GM19025 (cell line): ENCODE data around the gene CLEC1A.

Source experiments
- ATAC-seq: cut with Tn5 transposase; IDR thresholded peaks from one replicate; pipeline ENCODE4 v1.9.1; 2021; ENCODE audit warnings: mild to moderate bottlenecking, low read depth, moderate library complexity; ENCODE audit not compliant: unreplicated experiment

The CLEC1A gene

DNA sequence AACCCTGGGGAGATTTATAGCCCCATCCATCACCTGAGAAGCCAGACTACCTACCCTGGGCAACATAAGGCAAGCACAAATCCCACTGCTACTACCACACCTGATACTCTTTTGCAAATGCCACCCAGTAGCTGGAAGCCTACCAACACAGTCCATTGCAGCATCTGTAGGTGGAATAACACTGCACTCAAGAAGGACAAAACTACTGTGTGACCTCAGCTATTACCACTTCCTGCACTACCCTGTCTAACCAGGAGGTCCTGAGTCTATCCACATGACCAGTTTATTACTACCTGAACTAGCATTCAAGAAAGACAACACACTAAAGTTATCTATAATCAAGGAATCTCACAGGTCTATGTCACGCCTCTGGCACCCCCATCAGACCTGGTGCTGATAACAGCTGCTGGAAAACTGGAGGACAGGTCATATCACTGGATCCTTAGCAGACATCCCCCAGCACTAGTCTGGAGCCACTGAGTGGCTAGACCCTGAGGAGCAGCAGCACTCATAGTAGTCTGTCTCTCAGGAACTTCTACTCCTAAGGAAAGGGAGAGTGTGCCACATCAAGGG lies 2.9 kb upstream of the CLEC1A start:
- no peak for ATAC-seq

DNA sequence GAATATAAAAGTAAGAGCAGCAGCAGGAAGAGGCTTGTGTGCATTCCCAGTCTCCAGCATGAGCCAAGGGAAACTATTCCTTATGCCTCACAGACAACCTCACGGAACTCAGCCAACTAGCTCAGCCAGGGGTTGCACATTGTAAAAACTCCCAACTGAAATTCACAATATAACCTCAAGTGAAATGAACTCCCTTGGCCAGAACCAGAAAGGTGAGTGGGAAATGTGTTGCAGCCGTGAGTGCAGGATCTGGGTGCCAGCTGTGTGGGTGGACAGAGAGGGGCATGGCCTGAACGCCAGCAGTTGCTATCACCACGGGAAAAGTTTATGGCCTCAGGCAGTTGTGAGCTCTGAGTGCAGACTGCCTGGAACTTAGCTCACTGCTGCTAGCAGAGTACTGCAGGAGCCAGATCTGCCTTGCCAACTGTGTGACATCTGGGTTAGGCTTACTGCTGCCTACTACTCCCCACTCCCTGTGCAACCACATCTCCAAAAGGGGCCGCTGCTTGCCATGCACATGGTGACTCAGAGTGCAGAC lies 2.3 kb upstream of the CLEC1A start:
- no peak for ATAC-seq

DNA sequence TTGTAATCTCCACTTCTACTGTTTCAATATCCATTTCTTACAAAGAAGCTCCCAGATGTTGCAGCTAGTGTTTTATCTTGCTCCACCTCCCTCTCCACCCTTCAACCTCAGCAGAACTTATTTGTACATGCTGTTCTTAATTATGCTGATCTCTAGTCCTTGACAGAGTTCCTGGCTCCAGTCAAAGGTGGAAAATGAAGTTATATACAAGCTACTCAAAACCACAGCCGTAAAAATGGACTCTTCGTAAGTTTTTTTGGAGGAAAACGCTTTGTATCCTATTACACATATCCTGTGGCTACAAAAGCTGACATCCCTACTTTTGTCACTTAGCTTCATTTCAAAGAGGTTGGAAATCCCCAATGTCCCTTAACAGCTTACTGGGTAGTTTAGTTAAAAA lies 1.3 kb downstream of the CLEC1A start:
- ATAC-seq = no peak

DNA sequence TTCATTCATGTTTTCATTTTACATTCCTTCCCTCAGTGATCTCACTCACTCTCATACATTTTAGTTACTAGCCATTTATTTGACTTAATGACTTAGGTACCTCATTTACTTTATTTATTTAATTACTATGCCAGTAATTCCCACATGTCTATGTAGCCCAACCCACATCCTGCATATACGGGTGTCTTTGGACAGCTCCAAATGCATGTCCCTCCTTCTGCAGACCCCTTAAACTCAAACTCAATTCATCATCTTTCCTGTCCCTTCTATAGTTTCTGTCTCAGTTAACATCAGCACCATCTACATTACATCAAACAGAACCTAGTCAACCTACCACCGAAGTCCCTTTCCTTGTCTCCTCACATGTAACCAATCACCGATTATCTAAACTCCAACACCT lies 2.8 kb downstream of the CLEC1A start:
- ATAC-seq = no peak

DNA sequence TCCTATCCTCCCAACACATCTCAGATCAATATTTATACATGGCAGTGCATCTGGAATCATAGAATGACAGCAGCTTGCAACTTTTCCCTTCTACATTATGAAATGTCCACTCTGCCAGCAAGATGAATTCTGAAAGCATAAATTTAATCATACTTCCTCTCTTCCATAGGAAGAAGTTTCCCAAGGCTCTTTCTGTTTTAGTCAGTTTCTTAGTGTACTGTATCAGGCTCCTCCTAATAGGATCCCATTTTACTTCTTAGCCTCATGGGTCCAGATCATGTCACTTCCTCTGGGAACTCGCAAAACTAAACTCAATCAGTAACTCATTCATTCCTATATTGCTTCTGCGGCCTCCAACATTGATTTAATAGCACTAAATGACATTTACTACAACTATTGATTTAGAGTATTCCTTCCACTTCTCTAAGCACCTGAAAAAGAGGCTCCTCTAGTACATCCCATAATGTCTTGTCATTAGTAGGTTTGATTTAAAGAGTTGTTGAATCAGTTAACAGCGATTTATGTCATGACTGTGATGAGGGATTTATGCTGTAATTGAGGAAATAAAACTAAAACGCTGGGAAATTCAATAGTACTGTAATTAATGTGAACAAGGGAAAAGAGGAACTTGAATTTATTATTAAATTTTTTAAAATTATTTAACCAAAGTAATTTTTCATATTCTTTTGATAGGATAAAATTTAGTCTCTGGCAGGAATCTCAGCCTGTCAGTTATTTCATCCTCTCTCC lies 4.0 kb downstream of the CLEC1A start:
- ATAC-seq = no peak

DNA sequence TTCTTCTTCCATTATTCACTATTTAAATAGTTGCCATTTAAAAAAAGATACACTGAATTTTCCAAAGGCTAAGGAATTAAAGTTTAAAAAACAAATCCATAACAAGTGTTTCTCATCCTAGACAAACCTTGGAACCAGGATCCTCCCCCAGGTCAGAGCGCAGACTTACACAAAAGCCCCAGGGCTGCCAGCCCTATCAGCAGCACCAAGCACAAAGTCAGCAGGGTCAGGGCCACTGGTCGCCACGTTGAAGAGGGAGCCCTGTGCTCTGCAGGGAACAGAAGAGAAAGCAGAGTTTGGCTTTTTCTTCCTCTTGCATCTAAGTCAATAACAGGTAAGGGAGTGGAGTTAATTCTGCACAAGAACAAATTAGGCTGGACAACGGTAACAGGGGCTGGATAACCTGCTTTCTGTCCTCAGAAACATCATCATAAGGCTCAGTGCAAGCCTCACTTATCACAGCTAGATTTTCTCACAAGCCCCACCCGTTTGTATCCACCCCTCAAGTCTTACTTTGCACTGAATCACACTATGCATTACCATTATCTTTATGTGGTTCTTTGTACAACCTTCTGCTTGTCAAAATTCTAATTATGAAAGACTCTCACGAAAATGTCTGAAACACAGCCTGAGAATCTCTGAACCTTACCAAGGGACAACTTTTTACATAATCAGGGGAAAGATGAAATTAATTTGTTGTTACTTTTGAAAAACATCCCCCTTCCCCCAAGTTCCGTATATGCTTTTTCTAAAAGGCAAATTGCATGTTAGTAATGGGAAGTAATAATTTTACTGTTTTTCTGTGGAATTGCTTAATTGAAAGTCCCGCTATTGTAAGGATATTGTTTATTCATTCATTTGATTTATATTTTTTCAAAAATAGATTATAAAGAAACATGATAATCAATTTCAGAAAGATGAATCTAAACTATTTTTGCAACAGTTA lies 9.6 kb downstream of the CLEC1A start:
- no peak for ATAC-seq

DNA sequence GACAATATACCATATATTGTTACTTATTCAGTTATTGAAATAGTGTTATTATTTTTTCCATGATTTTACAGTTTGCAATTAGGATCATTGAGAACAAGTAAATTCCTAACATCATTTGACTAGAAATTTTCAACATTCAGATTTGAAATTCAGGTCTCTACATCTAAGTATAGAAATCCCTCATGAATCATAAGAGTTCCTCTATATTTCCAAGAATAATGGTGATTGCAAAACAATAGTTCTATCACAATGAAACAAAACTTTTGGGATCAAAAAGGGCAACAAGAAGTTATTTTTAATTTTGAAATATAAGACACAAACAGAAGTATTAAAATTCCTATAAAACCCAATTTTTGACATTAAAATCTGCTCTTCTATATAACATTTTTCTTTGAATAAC lies 10.8 kb downstream of the CLEC1A start:
- ATAC-seq = no peak

DNA sequence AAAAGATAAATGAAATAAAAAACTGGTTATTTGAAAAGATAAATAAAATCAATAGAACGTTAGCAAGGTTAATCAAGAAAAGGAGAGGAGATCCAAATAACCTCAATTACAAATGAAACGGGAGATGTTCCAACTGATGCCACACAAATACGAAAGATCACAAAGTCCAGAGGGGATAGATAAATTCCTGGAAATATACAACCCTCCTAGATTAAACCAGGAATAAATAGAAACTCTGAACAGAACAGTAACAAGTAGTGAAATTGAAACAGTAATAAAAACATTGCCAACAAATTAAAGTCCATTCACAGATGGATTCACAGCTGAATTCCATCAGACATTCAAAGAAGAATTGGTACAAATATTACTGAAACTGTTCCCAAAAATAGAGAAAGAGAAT lies 12.4 kb downstream of the CLEC1A start:
- ATAC-seq = no peak

DNA sequence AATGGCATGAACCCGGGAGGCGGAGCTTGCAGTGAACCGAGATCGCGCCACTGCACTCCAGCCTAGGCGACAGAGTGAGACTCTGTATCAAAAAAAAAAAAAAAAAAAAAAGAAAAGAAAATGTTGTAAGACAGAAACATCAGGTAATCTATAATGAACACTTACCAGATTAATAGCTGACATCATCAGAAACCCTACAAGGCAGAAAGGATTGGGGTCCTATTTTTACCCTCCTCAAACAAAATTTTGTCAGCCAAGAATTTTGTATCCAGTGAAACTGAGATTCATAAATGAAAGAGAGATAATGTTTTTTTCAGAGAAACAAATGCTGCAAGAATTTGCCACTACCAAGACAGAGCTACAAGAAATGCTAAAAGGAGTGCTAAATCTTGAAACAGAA lies 14.1 kb downstream of the CLEC1A start:
- no peak for ATAC-seq

DNA sequence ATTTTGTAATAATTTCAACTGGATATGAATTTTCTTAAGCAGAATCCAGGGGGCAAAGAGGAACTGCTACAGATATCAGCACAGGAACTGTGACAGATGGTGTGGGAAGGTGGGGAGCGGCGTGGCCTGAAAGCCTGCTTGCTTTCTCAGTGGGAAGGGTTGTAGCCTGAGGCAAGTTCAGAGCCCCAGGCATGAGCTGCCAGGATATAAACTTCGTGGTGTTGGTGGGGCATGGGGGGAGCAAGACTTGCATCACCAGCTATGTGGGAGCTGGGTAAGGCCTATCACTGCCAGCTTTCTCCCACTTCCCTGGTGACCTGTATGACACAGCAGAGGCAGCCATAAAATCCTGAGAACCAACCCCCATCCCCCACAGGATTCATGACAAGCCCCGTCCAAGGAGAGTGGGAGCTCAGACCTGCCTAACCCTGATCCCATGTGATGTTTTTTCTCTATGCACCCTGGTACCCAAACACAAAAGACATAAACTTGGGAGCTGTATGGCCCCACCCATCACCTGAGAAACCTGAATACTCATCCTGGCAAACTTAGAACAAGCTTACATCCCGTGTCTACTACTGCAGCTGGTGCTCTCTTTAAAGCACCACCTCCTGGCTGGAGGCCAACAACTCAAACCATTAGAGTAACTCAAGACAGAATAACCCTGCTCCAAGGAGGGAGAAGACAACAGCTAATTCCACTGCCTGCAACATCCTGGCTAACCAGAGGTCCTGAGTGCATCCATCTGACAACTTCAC lies 16.5 kb downstream of the CLEC1A start:
- ATAC-seq = no peak

DNA sequence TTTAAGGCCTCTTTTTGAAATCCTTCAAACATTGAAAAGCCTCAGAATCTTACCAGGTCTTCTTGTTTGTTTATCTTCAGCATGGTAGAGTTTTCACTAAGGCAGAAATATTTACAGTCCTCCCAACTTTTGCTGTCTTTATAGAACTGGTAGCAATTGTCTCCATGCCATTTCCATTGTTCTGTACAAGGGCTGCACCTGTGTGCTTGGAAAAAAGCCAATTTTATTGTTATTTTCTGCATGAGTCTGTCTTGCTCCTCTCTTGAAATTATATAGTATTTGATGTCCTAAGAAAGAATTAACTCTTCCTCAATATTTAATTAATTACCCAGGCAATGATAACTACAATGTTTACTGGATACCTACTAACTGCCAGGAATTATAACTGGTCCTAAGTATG lies 23.3 kb downstream of the CLEC1A start:
- no peak for ATAC-seq

DNA sequence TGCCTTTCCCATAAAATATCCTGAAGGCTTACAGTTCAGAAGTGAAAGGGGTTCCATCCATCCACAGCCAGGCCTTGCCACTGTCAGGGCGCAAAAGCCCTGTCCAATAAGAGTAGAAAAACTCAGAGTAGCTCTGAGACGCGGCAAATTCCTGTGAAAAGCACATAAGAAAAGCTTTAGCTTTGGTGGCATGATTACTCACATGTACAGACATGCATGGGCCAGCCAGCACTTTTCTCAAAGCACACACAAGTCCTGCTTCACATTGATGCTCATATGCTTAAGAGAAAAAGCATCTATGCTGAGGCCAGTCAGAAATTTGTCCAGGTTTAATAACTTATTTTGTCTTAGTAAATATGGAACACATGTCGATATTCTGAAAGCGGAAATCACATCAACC lies 25.5 kb downstream of the CLEC1A start:
- ATAC-seq = no peak

DNA sequence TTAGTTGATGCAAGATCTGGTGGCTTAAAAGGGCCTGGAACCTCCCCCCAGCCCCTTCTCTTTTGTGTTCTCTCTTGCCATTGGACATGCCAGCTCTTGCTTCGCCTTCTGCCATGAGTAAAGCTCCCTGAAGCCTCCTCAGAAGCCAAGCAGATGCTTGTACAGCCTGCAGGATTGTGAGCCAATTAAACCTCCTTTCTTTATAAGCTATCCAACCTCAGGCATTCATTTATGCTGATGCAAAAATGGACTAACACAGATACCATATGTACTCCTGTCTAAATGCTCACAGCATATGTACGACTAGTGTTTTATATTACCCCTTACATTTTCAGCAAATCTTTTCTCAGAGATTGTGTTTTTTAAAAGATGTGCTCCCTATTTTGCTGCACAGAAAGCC lies 26.7 kb downstream of the CLEC1A start:
- no peak for ATAC-seq

DNA sequence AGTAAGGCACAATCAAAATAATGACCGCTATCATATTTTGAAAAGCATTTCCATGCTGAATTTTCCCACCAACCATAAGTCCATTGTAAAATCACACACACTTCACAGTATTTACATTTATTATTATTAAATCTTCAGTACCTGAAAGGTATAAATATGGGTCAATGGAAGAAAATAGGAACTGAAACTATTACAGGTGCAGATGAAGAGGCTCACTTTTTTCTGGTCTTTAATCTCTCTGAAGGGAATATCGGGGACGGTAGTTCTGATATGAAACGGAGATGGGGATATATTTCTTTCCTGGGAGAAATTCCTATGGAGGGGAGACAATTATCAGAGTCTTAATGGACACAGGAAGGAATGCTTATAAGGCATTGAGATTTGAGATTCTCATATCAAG lies 28.4 kb downstream of the CLEC1A start:
- ATAC-seq = no peak

DNA sequence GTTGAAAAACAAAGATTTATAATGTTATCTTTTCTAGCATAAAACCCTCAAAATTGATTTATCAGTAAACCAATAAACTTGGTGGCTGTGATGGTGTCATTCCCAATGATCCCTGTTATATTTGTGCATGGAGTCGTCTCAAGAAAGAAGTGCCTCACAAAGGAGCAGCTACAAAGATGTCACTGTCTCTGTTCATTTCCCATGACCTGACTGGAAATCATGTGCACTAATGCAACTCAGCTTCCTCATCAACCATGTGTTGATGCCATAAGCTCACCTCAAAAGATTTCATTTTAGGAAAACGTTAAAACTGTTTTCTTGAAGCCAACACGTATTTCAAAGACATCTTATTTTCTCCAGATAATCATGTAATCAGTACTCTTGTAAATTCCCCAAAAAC lies 28.8 kb downstream of the CLEC1A start:
- ATAC-seq = no peak

DNA sequence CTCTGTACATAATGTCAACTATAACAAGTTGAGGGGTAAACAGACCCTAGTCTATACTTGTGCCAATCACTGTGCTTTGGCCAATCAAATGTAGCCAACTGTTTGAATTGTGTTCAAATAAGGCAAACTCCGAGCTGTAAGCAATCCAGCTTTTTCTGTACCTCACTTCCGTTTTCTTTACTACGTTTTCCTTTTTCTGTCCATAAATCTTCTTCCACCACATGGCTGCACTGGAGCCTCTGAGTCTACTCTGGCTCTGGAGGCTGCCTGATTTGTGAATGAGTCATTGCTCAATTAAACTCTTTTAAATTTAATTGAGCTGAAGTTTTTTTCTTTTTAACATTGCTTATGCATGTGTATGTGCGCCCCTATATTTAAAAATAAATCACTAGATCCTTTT lies 29.7 kb downstream of the CLEC1A start:
- no peak for ATAC-seq

DNA sequence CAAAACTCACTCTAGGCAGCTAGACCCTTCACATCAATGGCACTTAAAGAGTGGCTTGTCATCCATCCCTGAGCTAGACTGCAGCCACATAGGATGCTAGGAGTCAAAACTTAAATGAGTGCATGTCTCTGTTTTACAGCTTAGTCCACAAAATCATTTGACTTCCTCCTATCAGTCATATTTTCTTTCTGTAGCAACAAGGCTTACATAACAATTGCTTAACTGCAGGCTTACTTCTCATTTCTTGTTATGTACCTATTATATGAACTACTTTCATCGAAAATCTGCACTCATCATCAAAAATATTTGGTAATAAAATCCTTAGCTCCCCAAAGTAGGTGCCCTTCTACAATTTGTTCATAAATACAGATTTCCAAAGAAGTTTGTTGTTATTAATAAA lies 30.1 kb downstream of the CLEC1A start:
- ATAC-seq = no peak

DNA sequence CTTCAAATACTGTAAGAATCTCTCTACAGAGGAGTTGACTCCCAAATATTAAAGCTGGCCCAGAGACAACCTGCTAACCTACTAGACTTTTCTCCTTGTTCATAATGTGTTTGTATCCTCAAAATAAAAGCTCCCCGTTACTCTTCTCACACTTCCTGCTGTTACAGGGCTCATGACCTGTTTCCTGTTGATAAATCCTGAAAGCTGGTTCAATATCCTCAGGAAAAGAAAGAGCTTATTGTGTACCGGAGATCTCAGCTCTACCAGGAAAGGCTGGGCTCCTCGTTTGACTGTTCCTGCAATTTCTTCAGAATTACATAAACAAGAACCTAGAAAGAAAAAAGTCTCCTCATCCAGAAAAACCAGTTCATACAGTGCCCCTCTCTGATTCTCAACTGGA lies 30.8 kb downstream of the CLEC1A start:
- ATAC-seq = no peak

DNA sequence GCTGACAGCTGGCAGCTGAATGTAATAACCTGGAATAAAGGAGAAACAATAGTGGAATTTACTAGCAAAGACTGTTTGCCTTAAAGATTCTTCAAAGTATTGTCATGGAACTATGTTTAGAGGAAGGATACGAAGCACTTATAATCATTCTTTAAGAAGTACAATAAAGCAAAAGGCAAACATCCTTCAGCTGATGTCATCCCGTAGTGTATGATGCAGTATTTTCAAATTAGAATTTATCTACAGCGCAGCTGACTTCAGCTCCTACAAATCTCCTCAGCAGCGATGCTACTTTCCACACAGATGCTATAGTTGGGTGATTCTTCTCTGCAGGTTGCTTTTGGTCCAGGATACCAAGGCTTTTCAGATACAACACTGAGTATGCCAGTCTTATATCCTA lies 31.5 kb downstream of the CLEC1A start:
- no peak for ATAC-seq

DNA sequence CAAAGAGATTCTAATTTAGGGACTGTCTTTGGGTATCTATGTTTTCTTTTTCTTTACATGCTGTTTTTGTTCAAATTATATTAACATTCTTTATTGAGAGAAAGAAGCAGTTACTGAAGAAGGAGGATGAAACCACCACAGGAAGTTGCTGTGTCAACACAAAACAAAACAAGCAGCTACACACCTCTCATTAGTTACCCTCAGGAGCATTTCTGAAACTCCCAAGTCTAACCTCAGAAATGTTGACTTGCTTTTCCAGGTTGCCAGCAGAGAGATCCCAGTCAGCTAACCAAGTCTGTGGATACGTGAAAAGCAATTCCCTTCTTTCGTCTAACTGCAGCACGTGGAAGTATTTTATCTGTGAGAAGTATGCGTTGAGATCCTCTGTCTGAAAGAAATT lies 33.5 kb downstream of the CLEC1A start:
- no peak for ATAC-seq

DNA sequence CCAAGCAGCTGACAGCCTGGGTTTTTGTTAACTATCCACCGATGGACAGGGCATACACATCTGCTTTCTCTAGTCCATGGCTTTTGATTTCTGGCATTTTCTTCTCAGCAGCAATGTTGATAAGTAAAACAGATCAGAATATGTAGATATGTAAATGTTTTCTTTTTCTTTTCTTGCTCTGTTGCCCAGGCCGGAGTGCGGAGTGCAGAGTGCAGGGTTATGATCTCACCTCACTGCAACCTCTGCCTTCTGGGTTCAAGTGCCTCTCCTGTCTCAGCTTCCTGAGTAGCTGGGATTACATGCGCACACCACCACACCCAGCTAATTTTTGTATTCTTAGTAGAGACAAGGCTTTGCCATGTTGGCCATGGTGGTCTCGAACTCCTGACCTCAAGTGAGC lies 40.4 kb downstream of the CLEC1A start:
- ATAC-seq = no peak
